Peyer's patch (tissue), 4 donors: ENCODE results near the gene CHMP6.

Experiments
- POLR2A ChIP-seq, 2 donors: fragments of 450-650 bp; IDR thresholded peaks; one replicate each; pipeline ENCODE4 v1.5.1; 2017; ENCODE audit warnings: antibody characterized with exemption in 2 of 2, mild to moderate bottlenecking in 2 of 2, moderate library complexity in 2 of 2
- TF ChIP-seq, protein P1 (sequence below), 6 experiments: fragments of 450-650 bp in 4 of 6; fragments of 200-600 bp in 2 of 6; sonication (generic) in 1 of 6; IDR thresholded peaks; one replicate each; pipeline ENCODE4 v1.5.1; 2017 to 2019; ENCODE audit warnings: antibody characterized with exemption in 6 of 6, mild to moderate bottlenecking in 3 of 6, moderate library complexity in 1 of 6

DNA sequence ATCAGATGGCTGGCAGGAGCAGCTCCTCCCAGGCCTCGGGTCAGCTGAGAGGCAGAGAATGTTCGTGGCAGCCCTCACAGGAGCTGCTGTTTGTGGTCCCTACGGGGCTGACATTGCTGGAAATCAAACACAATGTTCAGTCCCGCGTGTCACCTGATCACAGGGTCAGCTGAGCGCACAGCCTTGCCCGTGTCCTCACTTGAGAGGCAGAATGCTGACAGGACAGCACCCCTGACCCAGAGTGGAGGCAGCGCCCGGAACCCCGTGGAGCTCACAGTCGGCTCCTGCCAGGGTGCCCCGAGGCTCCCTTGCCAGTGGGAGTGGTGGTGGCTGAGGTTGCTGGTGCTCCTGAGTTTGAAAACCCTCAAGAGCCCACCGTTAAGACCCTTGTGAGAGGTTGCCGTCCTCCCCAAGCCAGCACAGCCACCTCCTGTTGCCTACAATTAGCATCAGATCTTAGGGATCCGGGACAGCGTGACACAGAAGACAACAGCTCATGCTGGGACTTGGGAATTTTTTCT, 3.6 kb upstream of the CHMP6 start:
- TF ChIP-seq, protein P1, sequence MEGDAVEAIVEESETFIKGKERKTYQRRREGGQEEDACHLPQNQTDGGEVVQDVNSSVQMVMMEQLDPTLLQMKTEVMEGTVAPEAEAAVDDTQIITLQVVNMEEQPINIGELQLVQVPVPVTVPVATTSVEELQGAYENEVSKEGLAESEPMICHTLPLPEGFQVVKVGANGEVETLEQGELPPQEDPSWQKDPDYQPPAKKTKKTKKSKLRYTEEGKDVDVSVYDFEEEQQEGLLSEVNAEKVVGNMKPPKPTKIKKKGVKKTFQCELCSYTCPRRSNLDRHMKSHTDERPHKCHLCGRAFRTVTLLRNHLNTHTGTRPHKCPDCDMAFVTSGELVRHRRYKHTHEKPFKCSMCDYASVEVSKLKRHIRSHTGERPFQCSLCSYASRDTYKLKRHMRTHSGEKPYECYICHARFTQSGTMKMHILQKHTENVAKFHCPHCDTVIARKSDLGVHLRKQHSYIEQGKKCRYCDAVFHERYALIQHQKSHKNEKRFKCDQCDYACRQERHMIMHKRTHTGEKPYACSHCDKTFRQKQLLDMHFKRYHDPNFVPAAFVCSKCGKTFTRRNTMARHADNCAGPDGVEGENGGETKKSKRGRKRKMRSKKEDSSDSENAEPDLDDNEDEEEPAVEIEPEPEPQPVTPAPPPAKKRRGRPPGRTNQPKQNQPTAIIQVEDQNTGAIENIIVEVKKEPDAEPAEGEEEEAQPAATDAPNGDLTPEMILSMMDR (IDR thresholded peaks at IDR 0.05), result no peak
- no peak for TF ChIP-seq POLR2A (IDR thresholded peaks at IDR 0.05)
